Measurements from ENCODE around the gene RNF150. TPM values are rescaled to one million over a fixed set of nuclear protein-coding genes. Genes with fewer than 3 reads are reported as not detected.
"Not testable (repeated sequence)": the region's sequence is repeated elsewhere in the genome, so short reads cannot be mapped to it uniquely, and the experiment has no call there.

The RNF150 gene
- total RNA-seq, 3 donors from 2014 or later, result 2.5 to 88.8 (median 3.1) TPM

GRCh38 chr4:140839406-140839805 is 293.9 kb downstream of the RNF150 start:
- ATAC-seq, result no peak
- TF ChIP-seq CTCF (IDR thresholded peaks at IDR 0.05), result no peak
- no peaks in the 10 kb centered on the region for H3K9me3 ChIP-seq
- H3K36me3 ChIP-seq (ENCODE audit: low read depth), result no peaks in the 10 kb centered on the region
- DNase-seq, result no peak
- H3K4me1 ChIP-seq (ENCODE audit: low read depth), result no peaks in the 10 kb centered on the region
- no peak overlapping the region for H3K4me3 ChIP-seq
- intact Hi-C loops (cut with DNase I, micrococcal nuclease), result no loop called here

- no peak for TF ChIP-seq CTCF (IDR thresholded peaks at IDR 0.05)
- no peak for ATAC-seq
- Histone ChIP-seq H3K4me3 (no peak overlapping the region), H3K36me3 (ENCODE audit: low read depth) (no peaks in the 10 kb centered on the region), H3K4me1 (ENCODE audit: low read depth) (no peaks in the 10 kb centered on the region), H3K9me3 (no peaks in the 10 kb centered on the region)
- DNase-seq, result no peak
- intact Hi-C loops (cut with DNase I, micrococcal nuclease), result no loop called here
Measured at GRCh38 chr4:140837736-140838135, 295.5 kb downstream of the RNF150 start.

GRCh38 chr4:140834839-140835495 is 298.3 kb downstream of the RNF150 start:
- DNase-seq (no peak), ATAC-seq (no peak)
- no peak for TF ChIP-seq CTCF (IDR thresholded peaks at IDR 0.05)
- no peaks in the 10 kb centered on the region for H3K9me3 ChIP-seq
- no peaks in the 10 kb centered on the region for H3K4me1 ChIP-seq (ENCODE audit: low read depth)
- intact Hi-C loops (cut with DNase I, micrococcal nuclease), result no loop called here
- no peaks in the 10 kb centered on the region for H3K36me3 ChIP-seq (ENCODE audit: low read depth)
- H3K4me3 ChIP-seq, result no peak overlapping the region

GRCh38 chr4:140833280-140833679 is 300.0 kb downstream of the RNF150 start:
- H3K4me1 ChIP-seq (ENCODE audit: low read depth), result no peaks in the 10 kb centered on the region
- H3K4me3 ChIP-seq, result no peak overlapping the region
- no peaks in the 10 kb centered on the region for H3K36me3 ChIP-seq (ENCODE audit: low read depth)
- DNase-seq (no peak), ATAC-seq (no peak)
- no peaks in the 10 kb centered on the region for H3K9me3 ChIP-seq
- TF ChIP-seq CTCF (IDR thresholded peaks at IDR 0.05), result no peak
- intact Hi-C loops (cut with DNase I, micrococcal nuclease), result no loop called here

GRCh38 chr4:140829825-140830224 is 303.4 kb downstream of the RNF150 start:
- intact Hi-C loops (cut with DNase I, micrococcal nuclease), result no loop called here
- H3K36me3 ChIP-seq (ENCODE audit: low read depth), result no peaks in the 10 kb centered on the region
- TF ChIP-seq CTCF (IDR thresholded peaks at IDR 0.05), result no peak
- no peaks in the 10 kb centered on the region for H3K4me1 ChIP-seq (ENCODE audit: low read depth)
- ATAC-seq, result no peak
- no peak overlapping the region for H3K4me3 ChIP-seq
- no peaks in the 10 kb centered on the region for H3K9me3 ChIP-seq
- no peak for DNase-seq

- Histone ChIP-seq H3K36me3 (ENCODE audit: low read depth) (no peaks in the 10 kb centered on the region), H3K9me3 (no peaks in the 10 kb centered on the region), H3K4me1 (ENCODE audit: low read depth) (no peaks in the 10 kb centered on the region), H3K4me3 (no peak overlapping the region)
- intact Hi-C loops (cut with DNase I, micrococcal nuclease), result no loop called here
- ATAC-seq (no peak), DNase-seq (no peak)
- TF ChIP-seq CTCF (IDR thresholded peaks at IDR 0.05), result no peak
Measured at GRCh38 chr4:140826701-140827027, 306.6 kb downstream of the RNF150 start.

GRCh38 chr4:140820520-140820919 is 312.7 kb downstream of the RNF150 start:
- intact Hi-C loops (cut with DNase I, micrococcal nuclease); H3K4me3 ChIP-seq; DNase-seq; H3K36me3 ChIP-seq (ENCODE audit: low read depth); H3K4me1 ChIP-seq (ENCODE audit: low read depth); H3K9me3 ChIP-seq; ATAC-seq: not testable (repeated sequence)

Measured in mucosa of descending colon (tissue), 3 donors.